Measurements from ENCODE around the gene TRIM14.

GRCh38 chr9:98117984-98118639 lies 910 bp downstream of the TRIM14 start:
- no peak for TF ChIP-seq CTCF (conservative IDR thresholded peaks at IDR 0.05)
- no peak for TF ChIP-seq EZH2 (IDR thresholded peaks at IDR 0.05; ENCODE audit: low read depth)
